Esophagus muscularis mucosa (tissue), 4 donors: Measurements from ENCODE around the gene RARB. TPM values are rescaled to one million over a fixed set of nuclear protein-coding genes. Genes with fewer than 3 reads are reported as not detected.
A peak's percentile ranks its signal among the peaks of the same experiment; 100 is the strongest.

Source experiments
- DNase-seq: peaks from one replicate; pipeline ENCODE4 v3.0.0-alpha.2; 2017; ENCODE audit errors: extremely low spot score
- H3K27ac ChIP-seq, 4 donors: fragments of 200-600 bp; sonication (generic); replicated peaks in 1 of 4; 1 replicate in 3 of 4; 2 replicates in 1 of 4; pipeline ENCODE4 v1.5.1; 2016 to 2019; ENCODE audit warnings: mild to moderate bottlenecking in 1 of 4
- H3K27me3 ChIP-seq, 4 donors: fragments of 200-600 bp; sonication (generic); one replicate each; pipeline versions ENCODE4 v1.5.1 to v1.6.0; 2016 to 2019
- H3K36me3 ChIP-seq, 4 donors: fragments of 200-600 bp; sonication (generic); one replicate each; pipeline ENCODE4 v1.5.1; 2016 to 2019
- H3K4me1 ChIP-seq, 4 donors: fragments of 200-600 bp; sonication (generic); one replicate each; pipeline ENCODE4 v1.5.1; 2016 to 2019
- H3K4me3 ChIP-seq, 4 donors: fragments of 200-600 bp; sonication (generic); 1 replicate in 2 of 4; 2 replicates in 2 of 4; pipeline ENCODE4 v1.5.1; 2016 to 2019; ENCODE audit warnings: mild to moderate bottlenecking in 4 of 4, moderate library complexity in 1 of 4
- H3K9me3 ChIP-seq, 4 donors: fragments of 200-600 bp; sonication (generic); 1 replicate in 3 of 4; 2 replicates in 1 of 4; pipeline ENCODE4 v1.5.1; 2016 to 2019
- CTCF ChIP-seq, 3 experiments: fragments of 200-600 bp in 2 of 3; fragments of 450-650 bp in 1 of 3; sonication (generic) in 2 of 3; IDR thresholded peaks; one replicate each; pipeline ENCODE4 v1.5.1; 2017 to 2019; ENCODE audit warnings: antibody characterized with exemption in 3 of 3, mild to moderate bottlenecking in 2 of 3, moderate library complexity in 1 of 3
- EP300 ChIP-seq: sonication (generic); formaldehyde crosslinking; IDR thresholded peaks from one replicate; pipeline ENCODE4 v1.6.1; 2017; ENCODE audit warnings: antibody characterized with exemption
- POLR2A ChIP-seq: fragments of 450-650 bp; IDR thresholded peaks from one replicate; pipeline ENCODE4 v1.6.1; 2017; ENCODE audit warnings: antibody characterized with exemption, moderate library complexity, mild to moderate bottlenecking, low read depth
- POLR2AphosphoS5 ChIP-seq, 2 donors: sonication (generic); formaldehyde crosslinking; IDR thresholded peaks; one replicate each; pipeline ENCODE4 v1.6.1; 2017; ENCODE audit warnings: antibody characterized with exemption in 2 of 2
- WGBS: methylation state at CpG from one replicate; pipeline ENCODE4 v1.1.5; 2018; 5-methylcytosine and 5-hydroxymethylcytosine counted together
- intact Hi-C: fragments of 100-400 bp; cut with DNase I; formaldehyde crosslinking; loops from one replicate; pipeline ENCODE4 v1.15.1; 2023
- total RNA-seq, 4 donors: library from RNA; depleted of rRNA; stranded (reverse); fragments of >200 nt; gene quantifications; one replicate each; pipeline versions ENCODE4 v1.1.0 to v1.2.1, GENCODE V29; 2016

RARB gene
- total RNA-seq, 4 donors from 2014 or later: 29.2 to 51.9 (median 40.9) TPM

- intact Hi-C loops: loop anchor here (5.0 to 10.0 kb wide), 4 partner anchors 165 to 595 kb away; no protein-coding TSS in a partner anchor
- TF ChIP-seq CTCF (IDR thresholded peaks at IDR 0.05) (no peak), POLR2AphosphoS5 (IDR thresholded peaks at IDR 0.05) (no peak), EP300 (no peak), POLR2A (no peak)
- Histone ChIP-seq H3K9me3 (no peaks in the 10 kb centered on the region), H3K27me3 (no peaks in the 10 kb centered on the region), H3K27ac (peak overlapping the region; percentile 86 to 94 (median 92)), H3K4me3 (peak overlapping the region; percentile 62 to 74 (median 68)), H3K36me3 (no peaks in the 10 kb centered on the region), H3K4me1 (peaks cover 9 to 49% (median 41%) of the 10 kb centered on the region in 4 donors)
- WGBS: 4% methylated on average over 13 of the region's 13 CpGs
- no peak for DNase-seq
These were observed 511 bp upstream of the RARB start for GRCh38 chr3:25427563-25427941.

GRCh38 chr3:25428789-25429335 is 799 bp downstream of the RARB start:
- 6% methylated on average over 6 of the region's 6 CpGs for WGBS
- intact Hi-C loops: loop anchor here (5.0 to 10.0 kb wide), 4 partner anchors 163 to 597 kb away; no protein-coding TSS in a partner anchor
- Histone ChIP-seq H3K36me3 (no peaks in the 10 kb centered on the region), H3K4me3 (peak overlapping the region; percentile 62 to 74 (median 68)), H3K4me1 (peaks cover 11 to 57% (median 48%) of the 10 kb centered on the region in 4 donors), H3K27me3 (no peaks in the 10 kb centered on the region), H3K27ac (peak overlapping the region; percentile 86 to 94 (median 92)), H3K9me3 (no peaks in the 10 kb centered on the region)
- no peak for DNase-seq
- TF ChIP-seq CTCF (IDR thresholded peaks at IDR 0.05) (no peak), EP300 (no peak), POLR2AphosphoS5 (IDR thresholded peaks at IDR 0.05) (no peak), POLR2A (no peak)

- H3K4me1 ChIP-seq: peaks cover 13 to 57% (median 47%) of the 10 kb centered on the region in 4 donors
- no peaks in the 10 kb centered on the region for H3K9me3 ChIP-seq
- H3K4me3 ChIP-seq: peak overlapping the region; percentile 62 to 74 (median 68)
- peak overlapping the region; percentile 86 to 94 (median 92) for H3K27ac ChIP-seq
- WGBS: 15% methylated on average over 12 of the region's 12 CpGs
- no peak for DNase-seq
- no peaks in the 10 kb centered on the region for H3K27me3 ChIP-seq
- intact Hi-C loops: loop anchor here (5.0 to 10.0 kb wide), 4 partner anchors 163 to 597 kb away; no protein-coding TSS in a partner anchor
- no peaks in the 10 kb centered on the region for H3K36me3 ChIP-seq
- no peak for TF ChIP-seq POLR2A
- TF ChIP-seq EP300: no peak
- no peak for TF ChIP-seq POLR2AphosphoS5 (IDR thresholded peaks at IDR 0.05)
- TF ChIP-seq CTCF (IDR thresholded peaks at IDR 0.05): no peak
These were observed 1.6 kb downstream of the RARB start for GRCh38 chr3:25429361-25430286.

- no peak for TF ChIP-seq POLR2A
- TF ChIP-seq POLR2AphosphoS5 (IDR thresholded peaks at IDR 0.05): no peak
- TF ChIP-seq CTCF (IDR thresholded peaks at IDR 0.05): no peak
- TF ChIP-seq EP300: no peak
- intact Hi-C loops: no loop called here
- Histone ChIP-seq H3K36me3 (no peaks in the 10 kb centered on the region), H3K9me3 (no peaks in the 10 kb centered on the region), H3K4me3 (peak overlapping the region; percentile 62 to 74 (median 68)), H3K27ac (peak overlapping the region; percentile 86 to 94 (median 92)), H3K4me1 (peaks cover 13 to 57% (median 46%) of the 10 kb centered on the region in 4 donors), H3K27me3 (no peaks in the 10 kb centered on the region)
- WGBS: 13% methylated on average over 5 of the region's 5 CpGs
- no peak for DNase-seq
These were observed 2.3 kb downstream of the RARB start for GRCh38 chr3:25430287-25430934.
